ENCODE results near the gene FGB. TPM values are rescaled to one million over a fixed set of nuclear protein-coding genes. Genes with fewer than 3 reads are reported as not detected.

FGB gene
- total and polyA plus RNA-seq, 2 of the 13 experiments (the other 11 are each of a cell fraction or from before 2014, with no cell fraction given), result 226 to 784 TPM

DNA sequence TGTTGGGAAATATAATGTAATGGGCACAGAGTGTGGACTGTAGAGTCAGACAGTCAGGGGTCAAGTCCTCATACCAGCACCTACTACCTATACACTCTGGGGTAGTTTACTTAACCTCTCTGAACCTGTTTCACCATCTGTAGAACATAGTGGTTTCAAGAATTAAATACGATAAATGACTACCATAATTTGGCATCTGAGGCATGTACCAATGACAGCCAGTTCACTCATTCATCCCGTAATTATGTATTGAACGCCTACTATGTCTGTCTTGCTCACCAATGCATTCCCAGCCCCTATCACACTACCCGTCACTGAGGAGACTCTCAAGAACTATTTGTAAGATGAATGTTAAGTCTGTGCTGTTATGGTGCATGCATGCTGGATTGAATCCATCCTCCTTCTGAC lies 2.0 kb upstream of the FGB start (continued):
- TF ChIP-seq ZBTB46 (CRISPR knock-in tag; IDR thresholded peaks at IDR 0.05; ENCODE audit: borderline replicate concordance) (no peak), CCAR2 (optimal IDR thresholded peaks at IDR 0.05; ENCODE audit: low read depth, low read length) (no peak), REPIN1 (CRISPR knock-in tag; IDR thresholded peaks at IDR 0.05; ENCODE audit: borderline replicate concordance, low read depth) (no peak), PAF1 (CRISPR knock-in tag; IDR thresholded peaks at IDR 0.05) (no peak), ZBTB7B (CRISPR knock-in tag; IDR thresholded peaks at IDR 0.05) (peak; percentile 52; the same call in 1 of the 2 replicates), EED (CRISPR knock-in tag; IDR thresholded peaks at IDR 0.05) (no peak), ELF4 (CRISPR knock-in tag; IDR thresholded peaks at IDR 0.05; ENCODE audit: borderline replicate concordance) (no peak), TBL1XR1 (IDR thresholded peaks at IDR 0.05; ENCODE audit: borderline replicate concordance, low read length, partially characterized antibody) (peak; percentile 96), HDAC6 (IDR thresholded peaks at IDR 0.05; ENCODE audit: low read depth, low read length) (no peak), GMEB1 (CRISPR knock-in tag; IDR thresholded peaks at IDR 0.05; ENCODE audit: borderline replicate concordance) (no peak), ZNF749 (CRISPR knock-in tag; IDR thresholded peaks at IDR 0.05; ENCODE audit: borderline replicate concordance) (no peak), ZNF550 (CRISPR knock-in tag; IDR thresholded peaks at IDR 0.05; ENCODE audit: borderline replicate concordance) (no peak), GATAD2A (CRISPR knock-in tag; IDR thresholded peaks at IDR 0.05) (peak; percentile 76), SSRP1 (CRISPR knock-in tag; IDR thresholded peaks at IDR 0.05) (no peak), ARNT2 (CRISPR knock-in tag; IDR thresholded peaks at IDR 0.05; ENCODE audit: low read depth) (no peak), ZNF460 (CRISPR knock-in tag; IDR thresholded peaks at IDR 0.05; ENCODE audit: borderline replicate concordance) (no peak), ZNF614 (CRISPR knock-in tag; IDR thresholded peaks at IDR 0.05; ENCODE audit: borderline replicate concordance) (no peak), TEF (CRISPR knock-in tag; IDR thresholded peaks at IDR 0.05) (no peak), SRSF1 (optimal IDR thresholded peaks at IDR 0.05; ENCODE audit: low read depth, low read length) (no peak), ZNF446 (CRISPR knock-in tag; IDR thresholded peaks at IDR 0.05) (no peak), HNRNPK (IDR thresholded peaks at IDR 0.05; ENCODE audit: low read depth, low read length, poor library complexity, severe bottlenecking) (no peak), ZBTB39 (CRISPR knock-in tag; IDR thresholded peaks at IDR 0.05) (no peak), CSRNP1 (CRISPR knock-in tag; IDR thresholded peaks at IDR 0.05) (no peak)
